K562 (cell line): ENCODE measurements around the gene CSTPP1. TPM values are rescaled to one million over a fixed set of nuclear protein-coding genes. Genes with fewer than 3 reads are reported as not detected.
A peak's percentile ranks its signal among the peaks of the same experiment; 100 is the strongest.

ENCODE experiments used
- ARID1B ChIP-seq: fragments of 450-650 bp; IDR thresholded peaks from 2 replicates; pipeline ENCODE4 v1.6.1; 2016; ENCODE audit warnings: antibody characterized with exemption, mild to moderate bottlenecking, inconsistent platforms
- ATF4 ChIP-seq: fragments of 450-650 bp; formaldehyde crosslinking; IDR thresholded peaks from 2 replicates; pipeline ENCODE4 v1.4.0; 2022; ENCODE audit warnings: mild to moderate bottlenecking, moderate library complexity
- BRF1 ChIP-seq: IDR thresholded peaks from 3 replicates; pipeline ENCODE4 v1.6.1; 2011; ENCODE audit warnings: borderline replicate concordance, mild to moderate bottlenecking; ENCODE audit not compliant: insufficient read length; ENCODE audit errors: extremely low read depth
- CEBPB ChIP-seq: fragments of 450-650 bp; IDR thresholded peaks from 2 replicates; pipeline ENCODE4 v1.6.1; 2016; ENCODE audit warnings: missing genetic modification characterization, missing compliant biosample characterization
- CXXC5 ChIP-seq: fragments of 250-450 bp; sonication (Bioruptor Pico); IDR thresholded peaks from 2 replicates; pipeline ENCODE4 v1.8.0; 2022; ENCODE audit warnings: inconsistent platforms, mild to moderate bottlenecking, moderate library complexity
- DACH1 ChIP-seq: fragments of 450-650 bp; IDR thresholded peaks from 2 replicates; pipeline ENCODE4 v1.6.1; 2018; ENCODE audit not compliant: partially characterized antibody
- EP300 ChIP-seq: IDR thresholded peaks from 2 replicates; pipeline ENCODE4 v1.6.1; 2012; ENCODE audit warnings: low read length, improper control_type of control experiment
- GTF2F1 ChIP-seq: IDR thresholded peaks from 2 replicates; pipeline ENCODE4 v1.6.1; 2011; ENCODE audit warnings: low read depth, low read length, improper control_type of control experiment
- HDAC1 ChIP-seq, 2 experiments: fragments of 450-650 bp; IDR thresholded peaks; 2 replicates each; pipeline ENCODE4 v1.6.1; 2016 to 2017; ENCODE audit warnings: inconsistent platforms in 1 of 2, mild to moderate bottlenecking in 1 of 2, moderate library complexity in 1 of 2
- HMG20B ChIP-seq: fragments of 250-450 bp; sonication (Bioruptor Pico); IDR thresholded peaks from 2 replicates; pipeline ENCODE4 v1.5.0; 2021; ENCODE audit warnings: mild to moderate bottlenecking
- KDM5B ChIP-seq: fragments of 200-600 bp; sonication (generic); IDR thresholded peaks from 2 replicates; pipeline ENCODE4 v1.6.1; 2012; ENCODE audit warnings: low read depth, mild to moderate bottlenecking, moderate library complexity, low read length, control low read depth, inconsistent platforms; ENCODE audit not compliant: insufficient replicate concordance
- L3MBTL2 ChIP-seq: fragments of 450-650 bp; IDR thresholded peaks from 2 replicates; pipeline ENCODE4 v1.6.1; 2016; ENCODE audit warnings: mild to moderate bottlenecking, moderate library complexity
- MAZ ChIP-seq, 2 experiments: fragments of 450-650 bp in 1 of 2; sonication (generic) in 1 of 2; formaldehyde crosslinking; IDR thresholded peaks in 1 of 2; conservative IDR thresholded peaks in 1 of 2; 2 replicates each; pipeline versions ENCODE4 v1.4.0 to v1.5.0; 2020; ENCODE audit warnings: mild to moderate bottlenecking in 1 of 2, missing genetic modification reagents in 1 of 2
- MTA2 ChIP-seq: fragments of 450-650 bp; IDR thresholded peaks from 2 replicates; pipeline ENCODE4 v1.6.1; 2016; ENCODE audit warnings: low read depth
- NFE2L1 ChIP-seq: fragments of 450-650 bp; IDR thresholded peaks from 2 replicates; pipeline ENCODE4 v1.6.1; 2016; ENCODE audit warnings: missing genetic modification characterization, low read depth, mild to moderate bottlenecking, missing compliant biosample characterization, moderate library complexity, borderline replicate concordance
- NFIC ChIP-seq: fragments of 450-650 bp; IDR thresholded peaks from 2 replicates; pipeline ENCODE4 v1.6.1; 2017; ENCODE audit warnings: mild to moderate bottlenecking, inconsistent platforms
- PURB ChIP-seq: sonication (generic); formaldehyde crosslinking; IDR thresholded peaks from 2 replicates; pipeline ENCODE4 v1.9.0; 2021; ENCODE audit warnings: low read depth, mild to moderate bottlenecking, missing genetic modification reagents
- RCOR1 ChIP-seq, 2 experiments: IDR thresholded peaks; 2 replicates each; pipeline ENCODE4 v1.6.1; 2012; ENCODE audit warnings: low read depth in 2 of 2, low read length in 2 of 2, borderline replicate concordance in 1 of 2, improper control_type of control experiment in 1 of 2
- TBL1XR1 ChIP-seq, 2 experiments: IDR thresholded peaks; 2 replicates each; pipeline ENCODE4 v1.6.1; 2012; ENCODE audit warnings: improper control_type of control experiment in 2 of 2, low read length in 2 of 2, mild to moderate bottlenecking in 1 of 2
- ZFP36 ChIP-seq: fragments of 150-350 bp; IDR thresholded peaks from 2 replicates; pipeline ENCODE4 v1.6.1; 2018; ENCODE audit warnings: low read length, low read depth; ENCODE audit not compliant: partially characterized antibody
- ZNF24 ChIP-seq: fragments of 450-650 bp; IDR thresholded peaks from 2 replicates; pipeline ENCODE4 v1.6.1; 2016
- ZNF384 ChIP-seq: IDR thresholded peaks from 2 replicates; pipeline ENCODE4 v1.6.1; 2012; ENCODE audit warnings: low read depth, low read length, improper control_type of control experiment
- ZNF589 ChIP-seq: fragments of 200-800 bp; sonication (Bioruptor generic); IDR thresholded peaks from 2 replicates; pipeline ENCODE4 v1.6.1; 2016; ENCODE audit warnings: low read depth, missing genetic modification characterization, missing compliant biosample characterization
- polyA plus RNA-seq, 8 experiments: library from polyadenylated mRNA; depleted of rRNA in 4 of 8; stranded (reverse) in 5 of 8; unstranded in 3 of 8; fragments of >200 nt; fragmentation: Nextera tagmentation in 2 of 8; fragmentation: Illumina TruSeq in 1 of 8; extraction: Ambion mirVana in 2 of 8; extraction: Trizol in 1 of 8; gene quantifications; 2 replicates each; pipeline versions ENCODE4 v1.2.1 to v1.2.3, GENCODE V29; 2011 to 2014; ENCODE audit warnings: inconsistent platforms in 1 of 8, missing spikeins in 1 of 8
- total RNA-seq, 7 experiments: library from RNA; depleted of rRNA in 6 of 7; stranded (reverse); fragments of >200 nt in 6 of 7; fragmentation: Illumina TruSeq in 2 of 7; extraction: Trizol in 2 of 7; gene quantifications; 2 replicates each; pipeline versions ENCODE4 v1.2.1 to v1.2.3, GENCODE V29; 2011 to 2021; ENCODE audit warnings: low replicate concordance in 1 of 7
- TF ChIP-seq, protein P1 (sequence below), 2 experiments: IDR thresholded peaks; 2 replicates each; pipeline ENCODE4 v1.6.1; 2011; ENCODE audit warnings: borderline replicate concordance in 1 of 2, control low read depth in 1 of 2, low read depth in 1 of 2, low read length in 1 of 2, mild to moderate bottlenecking in 1 of 2, mixed read lengths in 1 of 2, moderate library complexity in 1 of 2; ENCODE audit not compliant: insufficient read depth in 1 of 2, insufficient read length in 1 of 2, poor library complexity in 1 of 2, severe bottlenecking in 1 of 2; ENCODE audit errors: extremely low read depth in 1 of 2
- TF ChIP-seq, protein P2 (sequence below): fragments of 250-450 bp; sonication (Bioruptor Pico); IDR thresholded peaks from 2 replicates; pipeline ENCODE4 v1.8.0; 2022; ENCODE audit warnings: inconsistent platforms

The CSTPP1 gene
- total and polyA plus RNA-seq, 9 of the 15 experiments (the other 6 are each of a cell fraction or from before 2014, with no cell fraction given) = 6.5 to 17.8 (median 9.2) TPM

DNA sequence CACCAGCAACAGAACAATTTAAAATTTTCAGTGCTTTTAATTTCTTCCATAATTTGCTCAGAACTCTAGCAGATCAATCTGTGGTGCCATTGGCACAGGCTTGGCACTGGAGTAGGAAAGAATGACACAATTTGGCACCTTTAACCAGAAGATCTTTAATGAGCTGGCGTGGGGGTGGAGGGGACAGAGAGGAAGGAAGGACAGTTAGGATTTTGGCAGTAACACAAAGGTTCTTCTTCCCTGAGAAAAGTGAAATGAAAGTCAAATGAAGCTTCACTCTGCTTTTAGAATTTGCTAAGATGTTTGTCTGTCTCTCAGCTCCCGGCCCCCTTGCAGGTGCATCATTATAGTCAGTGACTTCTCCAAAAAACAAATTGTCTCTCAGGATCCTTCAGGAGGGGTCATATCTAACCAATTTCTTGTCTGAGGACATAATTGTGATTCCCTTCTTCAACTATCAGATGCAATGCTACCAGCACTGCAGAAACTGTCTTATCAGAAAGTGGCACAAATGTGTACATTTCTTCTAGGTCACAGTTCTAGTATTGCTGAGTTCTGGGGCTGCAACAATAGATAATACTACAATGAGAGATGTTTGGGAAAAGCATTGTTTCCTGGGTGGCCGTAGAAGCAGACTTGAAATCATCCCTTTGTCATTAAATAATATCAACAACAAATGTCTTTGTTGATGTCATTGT, 66.8 kb downstream of the CSTPP1 start (continued):
- TF ChIP-seq ARID1B (peak; percentile 91), TBL1XR1 (IDR thresholded peaks at IDR 0.05; ENCODE audit: low read length in 2 of 2) (peak in 1 of 2 experiments; percentile 45; a peak in 1 of 4 replicates), GTF2F1 (no peak), ZFP36 (no peak), EP300 (peak; percentile 69; the same call in 1 of the 2 replicates), HDAC1 (IDR thresholded peaks at IDR 0.05) (peak in 1 of 2 experiments; percentile 39; a peak in 1 of 4 replicates), BRF1 (no peak), ZNF24 (peak; percentile 61; the same call in 1 of the 2 replicates), RCOR1 (IDR thresholded peaks at IDR 0.05; ENCODE audit: borderline replicate concordance in 1 of 2, low read depth in 2 of 2, low read length in 2 of 2) (peak; percentile 40 to 75; a peak in 2 of 4 replicates), CEBPB (tag) (0 out of 2 replicates have a peak, but pooled peaks have one; percentile 8), DACH1 (no peak), PURB (no peak), ATF4 (CRISPR knock-in tag) (no peak), MAZ (CRISPR knock-in tag; conservative IDR thresholded peaks at IDR 0.05 in 1 of 2, IDR thresholded peaks at IDR 0.05 in 1 of 2) (no peak), NFE2L1 (tag) (no peak), MTA2 (peak; percentile 69), CXXC5 (CRISPR knock-in tag) (no peak), ZNF589 (CRISPR knock-in tag) (no peak), L3MBTL2 (no peak), HMG20B (CRISPR knock-in tag) (no peak), NFIC (peak; percentile 56; the same call in 1 of the 2 replicates), ZNF384 (no peak), KDM5B (no peak)
- TF ChIP-seq, protein P1, sequence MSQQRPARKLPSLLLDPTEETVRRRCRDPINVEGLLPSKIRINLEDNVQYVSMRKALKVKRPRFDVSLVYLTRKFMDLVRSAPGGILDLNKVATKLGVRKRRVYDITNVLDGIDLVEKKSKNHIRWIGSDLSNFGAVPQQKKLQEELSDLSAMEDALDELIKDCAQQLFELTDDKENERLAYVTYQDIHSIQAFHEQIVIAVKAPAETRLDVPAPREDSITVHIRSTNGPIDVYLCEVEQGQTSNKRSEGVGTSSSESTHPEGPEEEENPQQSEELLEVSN (IDR thresholded peaks at IDR 0.05; ENCODE audit: borderline replicate concordance in 1 of 2, extremely low read depth in 1 of 2, insufficient read depth in 1 of 2, insufficient read length in 1 of 2, low read depth in 1 of 2, low read length in 1 of 2, poor library complexity in 1 of 2, severe bottlenecking in 1 of 2) = no peak
- TF ChIP-seq, protein P2, sequence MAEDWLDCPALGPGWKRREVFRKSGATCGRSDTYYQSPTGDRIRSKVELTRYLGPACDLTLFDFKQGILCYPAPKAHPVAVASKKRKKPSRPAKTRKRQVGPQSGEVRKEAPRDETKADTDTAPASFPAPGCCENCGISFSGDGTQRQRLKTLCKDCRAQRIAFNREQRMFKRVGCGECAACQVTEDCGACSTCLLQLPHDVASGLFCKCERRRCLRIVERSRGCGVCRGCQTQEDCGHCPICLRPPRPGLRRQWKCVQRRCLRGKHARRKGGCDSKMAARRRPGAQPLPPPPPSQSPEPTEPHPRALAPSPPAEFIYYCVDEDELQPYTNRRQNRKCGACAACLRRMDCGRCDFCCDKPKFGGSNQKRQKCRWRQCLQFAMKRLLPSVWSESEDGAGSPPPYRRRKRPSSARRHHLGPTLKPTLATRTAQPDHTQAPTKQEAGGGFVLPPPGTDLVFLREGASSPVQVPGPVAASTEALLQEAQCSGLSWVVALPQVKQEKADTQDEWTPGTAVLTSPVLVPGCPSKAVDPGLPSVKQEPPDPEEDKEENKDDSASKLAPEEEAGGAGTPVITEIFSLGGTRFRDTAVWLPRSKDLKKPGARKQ (CRISPR knock-in tag) = no peak
